IPS-15b (cell line): ENCODE measurements around the gene POLR3E.
A peak's percentile ranks its signal among the peaks of the same experiment; 100 is the strongest.
"Not testable (repeated sequence)": the region's sequence is repeated elsewhere in the genome, so short reads cannot be mapped to it uniquely, and the experiment has no call there.

Experiments used
- H3K27me3 ChIP-seq: one replicate; pipeline ENCODE4 v1.6.1; 2013; ENCODE audit warnings: low read length; ENCODE audit not compliant: control insufficient read depth, insufficient read depth
- H3K36me3 ChIP-seq: one replicate; pipeline ENCODE4 v1.6.1; 2013; ENCODE audit warnings: low read length; ENCODE audit not compliant: control insufficient read depth, insufficient read depth
- H3K4me1 ChIP-seq: one replicate; pipeline ENCODE4 v1.6.1; 2013; ENCODE audit warnings: mild to moderate bottlenecking, low read length; ENCODE audit not compliant: control insufficient read depth, insufficient read depth
- H3K4me3 ChIP-seq: one replicate; pipeline ENCODE4 v1.5.1; 2013; ENCODE audit warnings: low read depth, low read length
- H3K9ac ChIP-seq: one replicate; pipeline ENCODE4 v1.6.1; 2013; ENCODE audit warnings: low read depth, mild to moderate bottlenecking, low read length
- H3K9me3 ChIP-seq: one replicate; pipeline ENCODE4 v1.6.1; 2013; ENCODE audit warnings: mild to moderate bottlenecking, low read length; ENCODE audit not compliant: control insufficient read depth, insufficient read depth

Gene POLR3E

GRCh38 chr16:22293137-22294106 is 3.8 kb upstream of the POLR3E start:
- Histone ChIP-seq H3K4me3 (no peak overlapping the region), H3K36me3 (no peaks in the 10 kb centered on the region), H3K4me1 (peaks cover 2% of the 10 kb centered on the region), H3K9me3 (no peaks in the 10 kb centered on the region), H3K9ac (no peak overlapping the region), H3K27me3 (no peaks in the 10 kb centered on the region)

- Histone ChIP-seq H3K4me3 (peak overlapping the region; percentile 62), H3K36me3 (no peaks in the 10 kb centered on the region), H3K27me3 (no peaks in the 10 kb centered on the region), H3K9ac (peak overlapping the region; percentile 27), H3K9me3 (no peaks in the 10 kb centered on the region), H3K4me1 (peaks cover 2% of the 10 kb centered on the region)
Observed at GRCh38 chr16:22296225-22297113, 740 bp upstream of the POLR3E start.

- peak overlapping the region; percentile 92 for H3K9ac ChIP-seq
- no peaks in the 10 kb centered on the region for H3K9me3 ChIP-seq
- peaks cover 4% of the 10 kb centered on the region for H3K36me3 ChIP-seq
- H3K4me1 ChIP-seq: no peaks in the 10 kb centered on the region
- H3K27me3 ChIP-seq: no peaks in the 10 kb centered on the region
- H3K4me3 ChIP-seq: peak overlapping the region; percentile 90
Observed at GRCh38 chr16:22297871-22298733, 893 bp downstream of the POLR3E start.

DNA sequence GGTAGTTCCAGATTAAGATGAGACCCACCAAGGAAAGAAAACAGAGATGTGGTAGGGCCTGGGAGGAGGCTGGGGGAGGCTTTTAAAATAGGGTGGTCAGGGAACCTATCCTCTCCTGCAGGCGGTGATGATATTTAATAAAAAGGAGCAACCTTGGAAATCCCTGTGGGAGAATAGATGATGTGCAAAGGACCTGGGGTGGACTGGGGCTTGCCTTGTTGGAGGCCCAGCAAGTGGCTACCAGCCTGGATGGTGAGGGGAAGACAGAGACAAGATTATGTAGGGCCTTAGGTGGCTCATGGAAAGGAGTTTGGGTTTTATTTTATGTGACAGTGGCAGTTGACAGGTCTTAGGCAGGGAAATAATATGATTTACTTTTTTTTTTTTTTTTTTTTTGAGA is 1.8 kb downstream of the POLR3E start:
- no peaks in the 10 kb centered on the region for H3K4me1 ChIP-seq
- no peak overlapping the region for H3K9ac ChIP-seq
- no peaks in the 10 kb centered on the region for H3K27me3 ChIP-seq
- peaks cover 10% of the 10 kb centered on the region for H3K36me3 ChIP-seq
- no peak overlapping the region for H3K4me3 ChIP-seq
- H3K9me3 ChIP-seq: no peaks in the 10 kb centered on the region

DNA sequence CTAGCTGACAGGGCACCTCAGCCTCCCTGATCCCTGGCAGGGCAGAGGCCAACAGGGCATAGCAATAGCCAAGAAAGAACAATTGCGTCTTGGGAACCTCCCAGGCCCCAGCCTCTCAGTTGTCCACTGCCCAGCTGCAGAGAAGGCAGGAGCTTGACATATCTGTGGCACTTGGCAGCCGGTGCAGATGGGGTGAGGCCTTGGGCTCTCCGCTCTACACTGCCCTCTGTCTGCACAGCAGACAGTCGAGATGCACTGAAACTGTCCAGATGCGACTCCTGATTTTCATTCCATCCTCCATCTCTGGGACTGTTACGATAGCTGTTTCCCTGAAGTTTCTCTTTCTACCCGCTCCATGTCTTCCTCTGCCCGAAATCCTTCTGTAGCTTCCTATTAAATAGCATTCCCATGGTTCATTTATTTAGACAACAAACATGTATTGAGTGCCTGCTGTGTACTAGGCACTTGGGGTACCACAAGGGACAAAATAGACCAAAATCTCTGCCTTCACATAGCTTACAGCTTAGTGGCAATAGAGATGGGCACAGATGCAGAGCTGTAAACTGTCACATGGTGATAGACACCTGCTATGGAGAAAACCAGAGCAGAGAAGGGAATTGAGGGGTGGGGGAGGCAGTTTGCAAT is 3.3 kb downstream of the POLR3E start:
- Histone ChIP-seq H3K27me3 (no peaks in the 10 kb centered on the region), H3K36me3 (peaks cover 23% of the 10 kb centered on the region), H3K4me1 (no peaks in the 10 kb centered on the region), H3K9me3 (no peaks in the 10 kb centered on the region), H3K4me3 (no peak overlapping the region), H3K9ac (no peak overlapping the region)

- peaks cover 24% of the 10 kb centered on the region for H3K36me3 ChIP-seq
- H3K9me3 ChIP-seq, H3K27me3 ChIP-seq, H3K9ac ChIP-seq, H3K4me1 ChIP-seq, H3K4me3 ChIP-seq: not testable (repeated sequence)
Observed at GRCh38 chr16:22301423-22301822, 4.2 kb downstream of the POLR3E start.

- no peak overlapping the region for H3K9ac ChIP-seq
Observed at GRCh38 chr16:22302776-22303363, 5.7 kb downstream of the POLR3E start.

DNA sequence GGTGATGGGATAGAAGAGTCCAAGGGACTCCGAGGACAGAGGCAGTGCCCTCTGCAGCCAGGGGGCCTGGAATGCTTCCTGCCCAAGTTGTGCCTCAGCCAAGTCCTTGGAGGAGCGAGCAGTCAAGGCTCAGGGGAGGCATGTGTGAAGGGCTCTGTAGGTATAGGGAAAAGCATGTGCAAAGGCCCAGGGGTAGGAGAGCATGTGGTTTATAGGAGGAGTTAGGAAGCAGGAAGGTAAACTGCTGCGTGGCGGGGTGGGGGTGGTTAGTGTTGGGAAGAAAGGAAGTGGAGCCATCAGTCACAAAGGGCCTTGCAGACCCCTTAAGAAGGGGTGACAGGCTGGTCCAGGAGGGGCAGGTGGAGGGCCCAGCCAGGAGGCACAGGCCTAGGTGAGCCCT is 7.2 kb downstream of the POLR3E start:
- H3K4me3 ChIP-seq: no peak overlapping the region
- no peaks in the 10 kb centered on the region for H3K27me3 ChIP-seq
- H3K4me1 ChIP-seq: no peaks in the 10 kb centered on the region
- no peak overlapping the region for H3K9ac ChIP-seq
- H3K9me3 ChIP-seq: no peaks in the 10 kb centered on the region
- H3K36me3 ChIP-seq: peaks cover 47% of the 10 kb centered on the region

More at GRCh38 chr16:22302776-22303363, 5.7 kb downstream of the POLR3E start:
- Histone ChIP-seq H3K4me1 (no peaks in the 10 kb centered on the region), H3K27me3 (no peaks in the 10 kb centered on the region), H3K9me3 (no peaks in the 10 kb centered on the region), H3K4me3 (no peak overlapping the region), H3K36me3 (peaks cover 34% of the 10 kb centered on the region)

DNA sequence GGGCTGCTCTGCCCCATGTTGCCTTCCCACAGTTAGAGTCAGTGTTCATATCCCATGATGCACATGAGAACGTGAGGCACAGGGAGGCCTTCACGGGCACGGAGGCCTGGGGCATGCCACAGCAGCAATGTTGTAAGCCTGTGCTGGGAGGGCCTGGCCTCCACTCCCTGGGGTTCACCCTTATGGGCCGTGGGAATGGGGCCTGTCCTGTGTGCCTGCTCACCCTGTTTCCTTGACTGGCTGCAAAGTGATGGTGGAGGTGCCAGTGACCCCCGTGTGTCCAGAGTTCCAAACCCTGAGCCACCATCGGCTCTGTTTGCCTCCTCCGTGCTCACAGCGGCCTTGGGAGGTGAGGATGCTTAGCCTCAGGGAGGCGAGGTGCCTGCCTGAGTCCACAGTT is 9.6 kb downstream of the POLR3E start:
- Histone ChIP-seq H3K9me3 (no peaks in the 10 kb centered on the region), H3K27me3 (no peaks in the 10 kb centered on the region), H3K4me1 (no peaks in the 10 kb centered on the region), H3K4me3 (no peak overlapping the region), H3K36me3 (peaks cover 54% of the 10 kb centered on the region), H3K9ac (no peak overlapping the region)

- Histone ChIP-seq H3K4me3 (no peak overlapping the region), H3K9ac (no peak overlapping the region), H3K9me3 (no peaks in the 10 kb centered on the region), H3K27me3 (no peaks in the 10 kb centered on the region), H3K36me3 (peaks cover 61% of the 10 kb centered on the region), H3K4me1 (no peaks in the 10 kb centered on the region)
Observed at GRCh38 chr16:22307838-22308237, 10.6 kb downstream of the POLR3E start.
